ENCODE data around the gene UBE2U.

Gene UBE2U

GRCh38 chr1:64263335-64263734, 59.9 kb downstream of the UBE2U start:
- no peaks in the 10 kb centered on the region for H3K79me2 ChIP-seq (ENCODE audit: insufficient read depth, low read length)
- TF ChIP-seq EZH2 (IDR thresholded peaks at IDR 0.05; ENCODE audit: borderline replicate concordance, low read length) (no peak), CTCF (IDR thresholded peaks at IDR 0.05; ENCODE audit: low read length) (no peak)

DNA sequence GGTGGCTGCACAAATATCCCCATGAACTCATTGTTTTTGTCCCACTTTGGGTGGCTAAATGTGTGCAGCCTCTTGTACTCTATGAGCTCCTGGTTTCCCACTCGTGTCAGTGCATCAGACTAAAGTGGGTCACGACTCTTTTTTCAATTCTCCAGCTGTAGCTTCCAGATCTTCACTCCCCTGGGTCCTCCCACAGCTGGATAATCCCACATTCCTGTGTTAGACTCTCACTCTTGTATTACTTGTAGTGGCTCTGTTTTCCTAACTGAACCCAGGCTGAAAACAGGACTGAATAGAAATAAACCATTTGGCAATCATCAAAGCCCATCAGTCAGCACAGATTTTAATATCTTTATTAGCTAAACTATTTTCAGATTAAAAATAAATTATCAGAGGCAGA, 60.4 kb downstream of the UBE2U start:
- Histone ChIP-seq H3K79me2 (ENCODE audit: insufficient read depth, low read length) (no peaks in the 10 kb centered on the region), H2AFZ (ENCODE audit: low read length) (no peak overlapping the region), H3K9ac (ENCODE audit: low read length) (no peak overlapping the region), H3K36me3 (ENCODE audit: insufficient read depth, low read length) (no peaks in the 10 kb centered on the region), H3K27ac (ENCODE audit: low read depth, low read length, poor library complexity, severe bottlenecking) (no peak overlapping the region), H3K9me2 (ENCODE audit: low read depth, low read length) (no peaks in the 10 kb centered on the region), H3K4me2 (ENCODE audit: low read length) (no peak overlapping the region), H3K4me3 (ENCODE audit: low read depth, low read length, poor library complexity, severe bottlenecking) (no peak overlapping the region), H3K4me1 (ENCODE audit: insufficient read depth, low read length, severe bottlenecking) (no peaks in the 10 kb centered on the region), H4K20me1 (ENCODE audit: insufficient read depth, low read length) (no peaks in the 10 kb centered on the region), H3K9me3 (ENCODE audit: low read length) (no peaks in the 10 kb centered on the region), H3K27me3 (ENCODE audit: insufficient read depth, low read length) (no peaks in the 10 kb centered on the region), H3F3A (ENCODE audit: insufficient read depth, low read length) (no peaks in the 10 kb centered on the region)
- TF ChIP-seq EZH2 (IDR thresholded peaks at IDR 0.05; ENCODE audit: borderline replicate concordance, low read length) (no peak), CTCF (IDR thresholded peaks at IDR 0.05; ENCODE audit: low read length) (no peak)

More at GRCh38 chr1:64263335-64263734, 59.9 kb downstream of the UBE2U start:
- H3F3A ChIP-seq (ENCODE audit: insufficient read depth, low read length) = no peaks in the 10 kb centered on the region
- H3K9me2 ChIP-seq (ENCODE audit: low read depth, low read length) = no peaks in the 10 kb centered on the region
- H3K9ac ChIP-seq (ENCODE audit: low read length) = no peak overlapping the region
- no peaks in the 10 kb centered on the region for H4K20me1 ChIP-seq (ENCODE audit: insufficient read depth, low read length)
- no peak overlapping the region for H3K4me3 ChIP-seq (ENCODE audit: low read depth, low read length, poor library complexity, severe bottlenecking)
- H3K4me2 ChIP-seq (ENCODE audit: low read length) = no peak overlapping the region
- no peak overlapping the region for H2AFZ ChIP-seq (ENCODE audit: low read length)
- H3K27ac ChIP-seq (ENCODE audit: low read depth, low read length, poor library complexity, severe bottlenecking) = no peak overlapping the region
- H3K36me3 ChIP-seq (ENCODE audit: insufficient read depth, low read length) = no peaks in the 10 kb centered on the region
- H3K9me3 ChIP-seq (ENCODE audit: low read length) = no peaks in the 10 kb centered on the region
- no peaks in the 10 kb centered on the region for H3K27me3 ChIP-seq (ENCODE audit: insufficient read depth, low read length)
- no peaks in the 10 kb centered on the region for H3K4me1 ChIP-seq (ENCODE audit: insufficient read depth, low read length, severe bottlenecking)

DNA sequence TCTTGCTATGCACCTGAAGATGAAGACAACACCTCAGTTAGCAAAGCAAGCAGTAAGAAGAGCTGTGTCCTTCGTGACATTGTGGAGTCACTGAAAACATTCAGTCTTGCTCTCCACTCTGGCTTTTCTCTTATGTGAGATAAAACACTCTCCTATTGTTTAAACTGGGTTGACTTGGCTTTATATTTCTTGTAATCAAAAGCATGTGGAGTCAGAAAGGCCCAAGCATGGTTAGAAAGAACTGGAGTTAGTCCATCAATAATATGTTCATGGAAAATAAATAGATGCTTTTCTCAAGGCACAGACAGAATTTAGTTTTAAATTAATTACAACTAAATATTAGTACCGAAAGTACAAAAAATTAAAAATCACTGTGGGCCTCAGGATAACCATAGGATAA, 61.7 kb downstream of the UBE2U start:
- Histone ChIP-seq H3K9me3 (ENCODE audit: low read length) (no peaks in the 10 kb centered on the region), H3K4me2 (ENCODE audit: low read length) (no peak overlapping the region), H2AFZ (ENCODE audit: low read length) (no peak overlapping the region), H4K20me1 (ENCODE audit: insufficient read depth, low read length) (no peaks in the 10 kb centered on the region), H3K4me1 (ENCODE audit: insufficient read depth, low read length, severe bottlenecking) (no peaks in the 10 kb centered on the region), H3K36me3 (ENCODE audit: insufficient read depth, low read length) (no peaks in the 10 kb centered on the region), H3K9ac (ENCODE audit: low read length) (no peak overlapping the region), H3K9me2 (ENCODE audit: low read depth, low read length) (no peaks in the 10 kb centered on the region), H3K27me3 (ENCODE audit: insufficient read depth, low read length) (no peaks in the 10 kb centered on the region), H3F3A (ENCODE audit: insufficient read depth, low read length) (no peaks in the 10 kb centered on the region), H3K27ac (ENCODE audit: low read depth, low read length, poor library complexity, severe bottlenecking) (no peak overlapping the region), H3K79me2 (ENCODE audit: insufficient read depth, low read length) (no peaks in the 10 kb centered on the region), H3K4me3 (ENCODE audit: low read depth, low read length, poor library complexity, severe bottlenecking) (no peak overlapping the region)
- TF ChIP-seq EZH2 (IDR thresholded peaks at IDR 0.05; ENCODE audit: borderline replicate concordance, low read length) (no peak), CTCF (IDR thresholded peaks at IDR 0.05; ENCODE audit: low read length) (no peak)
